HepG2 (cell line): Measurements from ENCODE around the gene MMP25. TPM values are rescaled to one million over a fixed set of nuclear protein-coding genes. Genes with fewer than 3 reads are reported as not detected.

Experiments used
- ATAC-seq: fragments of 200-7000 bp; cut with Tn5 transposase; 3 replicates; pipeline ENCODE4 v1.9.1; 2020; ENCODE audit warnings: mild to moderate bottlenecking, moderate library complexity
- BruUV-seq: library from RNA; stranded (reverse); fragments of 400-500 nt; replicated peaks from 2 replicates; lab custom pipeline; 2021; lab: Mats Ljungman, UMichigan
- CTCF ChIA-PET: fragments of 300-600 bp; formaldehyde crosslinking; extraction: SDS; loops from one replicate; lab custom pipeline; 2021; ENCODE audit warnings: low total read pairs, inconsistent platforms, low intra/inter-chr PET ratio; lab: Yijun Ruan, JAX
- POLR2A ChIA-PET: fragments of 350-600 bp; sonication (Branson Sonifier 250); formaldehyde crosslinking; loops from one replicate; lab custom pipeline; 2020; ENCODE audit warnings: antibody characterized with exemption, inconsistent platforms; lab: Yijun Ruan, JAX
- DNase-seq: peaks from one replicate; pipeline ENCODE4 v3.0.0-alpha.2; 2015; ENCODE audit warnings: low spot score
- FAIRE-seq: peaks from 3 replicates; lab custom pipeline; 2011; peaks lifted over from hg19 to GRCh38; lab: Jason Lieb, UNC
- H2AFZ ChIP-seq: one replicate; pipeline ENCODE4 v1.6.1; 2011; ENCODE audit warnings: low read length, inconsistent platforms
- H3K27ac ChIP-seq: fragments of 300-600 bp; 3 replicates; pipeline ENCODE4 v1.8.0; 2011; ENCODE audit warnings: mixed run types, mild to moderate bottlenecking, mixed read lengths, low read length, inconsistent platforms; ENCODE audit not compliant: insufficient read depth; ENCODE audit errors: extremely low read length
- H3K27me3 ChIP-seq, 2 experiments: fragments of 200-600 bp in 1 of 2; 2 replicates in 1 of 2; 3 replicates in 1 of 2; pipeline versions ENCODE4 v1.6.0 to v1.8.0; 2011; ENCODE audit warnings: low read length in 2 of 2, mild to moderate bottlenecking in 2 of 2, moderate library complexity in 2 of 2, inconsistent platforms in 1 of 2; ENCODE audit not compliant: insufficient read depth in 2 of 2, control insufficient read depth in 1 of 2
- H3K36me3 ChIP-seq, 2 experiments: fragments of 200-600 bp in 1 of 2; replicated peaks in 1 of 2; 2 replicates in 1 of 2; 3 replicates in 1 of 2; pipeline versions ENCODE4 v1.5.1 to v1.8.0; 2011; ENCODE audit warnings: low read length in 2 of 2, inconsistent platforms in 1 of 2; ENCODE audit not compliant: insufficient read depth in 2 of 2, control insufficient read depth in 1 of 2
- H3K4me1 ChIP-seq: 2 replicates; pipeline ENCODE4 v1.5.1; 2012; ENCODE audit warnings: low read length, inconsistent platforms; ENCODE audit not compliant: insufficient read depth
- H3K4me2 ChIP-seq: 2 replicates; pipeline ENCODE4 v1.6.0; 2011; ENCODE audit warnings: low read depth, low read length, inconsistent platforms
- H3K4me3 ChIP-seq, 3 experiments: fragments of 200-600 bp in 1 of 3; sonication (generic), shearing (Covaris generic) in 1 of 3; replicated peaks in 1 of 3; 2 replicates each; pipeline ENCODE4 v1.5.1; 2011 to 2016; ENCODE audit warnings: low read length in 3 of 3, inconsistent platforms in 2 of 3, low read depth in 2 of 3, mild to moderate bottlenecking in 2 of 3, control low read depth in 1 of 3, mixed read lengths in 1 of 3; ENCODE audit not compliant: insufficient read depth in 1 of 3
- H3K79me2 ChIP-seq: one replicate; pipeline ENCODE4 v1.6.1; 2011; ENCODE audit warnings: low read length, inconsistent platforms; ENCODE audit not compliant: insufficient read depth
- H3K9ac ChIP-seq: 2 replicates; pipeline ENCODE4 v1.6.0; 2011; ENCODE audit warnings: mild to moderate bottlenecking, low read depth, low read length, inconsistent platforms; ENCODE audit not compliant: insufficient read depth
- H3K9me3 ChIP-seq: 2 replicates; pipeline ENCODE4 v1.5.1; 2012; ENCODE audit warnings: mild to moderate bottlenecking, low read length
- H4K20me1 ChIP-seq: 2 replicates; pipeline ENCODE4 v1.6.0; 2011; ENCODE audit warnings: inconsistent platforms, mild to moderate bottlenecking, low read length, moderate library complexity; ENCODE audit not compliant: insufficient read depth
- KLF12 ChIP-seq: sonication (generic); formaldehyde crosslinking; IDR thresholded peaks from 2 replicates; pipeline ENCODE4 v1.4.0; 2020; ENCODE audit warnings: missing genetic modification reagents, borderline replicate concordance
- MAZ ChIP-seq, 2 experiments: sonication (generic) in 1 of 2; formaldehyde crosslinking in 1 of 2; IDR thresholded peaks; 2 replicates each; pipeline versions ENCODE4 v1.5.0 to v1.6.1; 2012 to 2020; ENCODE audit warnings: low read depth in 2 of 2, mild to moderate bottlenecking in 2 of 2, borderline replicate concordance in 1 of 2, improper control_type of control experiment in 1 of 2, low read length in 1 of 2, missing genetic modification reagents in 1 of 2, moderate library complexity in 1 of 2
- SNAPC2 ChIP-seq: sonication (generic); formaldehyde crosslinking; IDR thresholded peaks from 2 replicates; pipeline ENCODE4 v1.8.1; 2022; ENCODE audit warnings: mild to moderate bottlenecking, missing genetic modification reagents
- SNRNP70 ChIP-seq: fragments of 200-400 bp; formaldehyde crosslinking; IDR thresholded peaks from 2 replicates; pipeline ENCODE4 v1.6.1; 2017; ENCODE audit warnings: mild to moderate bottlenecking, low read depth, low read length, moderate library complexity
- ZNF350 ChIP-seq: sonication (generic); formaldehyde crosslinking; IDR thresholded peaks from 2 replicates; pipeline ENCODE4 v1.4.0; 2020; ENCODE audit warnings: mild to moderate bottlenecking, low read depth, missing genetic modification reagents, borderline replicate concordance
- ZNF660 ChIP-seq: sonication (generic); formaldehyde crosslinking; IDR thresholded peaks from 2 replicates; pipeline ENCODE4 v1.5.1; 2020; ENCODE audit warnings: mild to moderate bottlenecking, low read depth, missing genetic modification reagents, borderline replicate concordance
- WGBS: methylation state at CpG from one replicate; pipeline ENCODE4 v1.1.6; 2017; ENCODE audit warnings: low lambda C conversion rate; 5-methylcytosine and 5-hydroxymethylcytosine counted together
- in situ Hi-C: cut with HindIII; loops from 2 replicates; pipeline ENCODE4 v1.10.0; 2017; ENCODE audit warnings: low pct_unique_long_range_greater_than_20kb; ENCODE audit not compliant: extremely low pct_ligation_motif_present
- intact Hi-C: fragments of 100-400 bp; cut with micrococcal nuclease; formaldehyde crosslinking; loops from one replicate; pipeline ENCODE4 v1.10.0; 2022; ENCODE audit not compliant: unreplicated experiment
- polyA plus RNA-seq, 8 experiments: library from polyadenylated mRNA; depleted of rRNA in 3 of 8; stranded (reverse) in 7 of 8; unstranded in 1 of 8; fragments of >200 nt; fragmentation: Illumina TruSeq in 4 of 8; extraction: Trizol in 4 of 8; gene quantifications; 2 replicates each; pipeline versions ENCODE4 v1.2.1 to v1.2.3, GENCODE V29; 2011 to 2016; ENCODE audit warnings: low read depth in 4 of 8, missing spikeins in 1 of 8, mixed read lengths in 1 of 8; ENCODE audit not compliant: insufficient read depth in 1 of 8
- total RNA-seq, 5 experiments: library from RNA; depleted of rRNA; stranded (reverse); fragments of >200 nt; fragmentation: Illumina TruSeq; extraction: Trizol; gene quantifications; 2 replicates each; pipeline ENCODE4 v1.2.3, GENCODE V29; 2016; ENCODE audit warnings: low read depth in 1 of 5
- TF ChIP-seq, protein P1 (sequence below): sonication (generic); formaldehyde crosslinking; IDR thresholded peaks from 2 replicates; pipeline ENCODE4 v1.4.0; 2020; ENCODE audit warnings: missing genetic modification reagents
- TF ChIP-seq, protein P2 (sequence below): sonication (generic); formaldehyde crosslinking; IDR thresholded peaks from 2 replicates; pipeline ENCODE4 v1.8.1; 2022; ENCODE audit warnings: mild to moderate bottlenecking, missing genetic modification reagents
- TF ChIP-seq, protein P3 (sequence below): sonication (generic); formaldehyde crosslinking; IDR thresholded peaks from 2 replicates; pipeline ENCODE4 v1.5.1; 2020; ENCODE audit warnings: mild to moderate bottlenecking, missing genetic modification reagents, moderate library complexity

The MMP25 gene
- total and polyA plus RNA-seq, 2 of the 13 experiments (the other 11 are each of a cell fraction or from before 2014, with no cell fraction given): 0.04 to 0.08 TPM

DNA sequence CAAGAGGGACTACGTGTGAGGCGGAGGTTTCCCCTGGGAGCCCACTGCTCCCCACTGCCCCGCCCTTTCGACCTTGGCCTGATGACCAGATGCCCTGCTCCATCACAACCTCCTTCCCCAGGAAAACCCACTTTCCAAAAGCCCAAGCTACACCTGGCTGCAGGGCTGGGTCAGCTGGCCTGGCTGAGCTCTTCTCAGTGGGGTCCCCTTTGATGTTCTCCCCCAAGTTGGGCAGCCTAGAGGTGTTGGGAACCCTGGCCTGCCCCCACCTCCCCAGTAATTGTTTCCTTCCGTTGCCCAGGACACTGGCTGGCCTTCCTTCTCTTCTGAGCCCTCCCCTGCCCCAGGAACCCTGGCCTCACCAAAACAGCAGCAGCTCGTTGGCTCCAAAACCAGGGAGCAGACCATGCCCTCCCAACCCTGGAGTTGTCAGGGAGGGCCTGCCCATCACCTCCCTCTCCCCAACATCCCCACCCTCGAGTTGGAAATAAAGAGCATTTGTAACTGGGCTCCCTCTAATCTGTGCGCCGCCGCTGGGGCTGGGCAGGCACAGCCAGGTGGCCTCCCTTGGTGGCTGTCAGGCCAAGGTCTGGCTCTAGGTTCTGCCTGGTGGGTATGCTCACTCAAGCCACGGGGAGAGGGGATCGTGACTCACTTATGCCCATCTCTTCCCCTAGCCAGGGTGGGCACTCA lies 32.2 kb upstream of the MMP25 start (continued):
- TF ChIP-seq KLF12 (CRISPR knock-in tag): peak; percentile 26; the same call in 1 of the 2 replicates
- TF ChIP-seq, protein P1, sequence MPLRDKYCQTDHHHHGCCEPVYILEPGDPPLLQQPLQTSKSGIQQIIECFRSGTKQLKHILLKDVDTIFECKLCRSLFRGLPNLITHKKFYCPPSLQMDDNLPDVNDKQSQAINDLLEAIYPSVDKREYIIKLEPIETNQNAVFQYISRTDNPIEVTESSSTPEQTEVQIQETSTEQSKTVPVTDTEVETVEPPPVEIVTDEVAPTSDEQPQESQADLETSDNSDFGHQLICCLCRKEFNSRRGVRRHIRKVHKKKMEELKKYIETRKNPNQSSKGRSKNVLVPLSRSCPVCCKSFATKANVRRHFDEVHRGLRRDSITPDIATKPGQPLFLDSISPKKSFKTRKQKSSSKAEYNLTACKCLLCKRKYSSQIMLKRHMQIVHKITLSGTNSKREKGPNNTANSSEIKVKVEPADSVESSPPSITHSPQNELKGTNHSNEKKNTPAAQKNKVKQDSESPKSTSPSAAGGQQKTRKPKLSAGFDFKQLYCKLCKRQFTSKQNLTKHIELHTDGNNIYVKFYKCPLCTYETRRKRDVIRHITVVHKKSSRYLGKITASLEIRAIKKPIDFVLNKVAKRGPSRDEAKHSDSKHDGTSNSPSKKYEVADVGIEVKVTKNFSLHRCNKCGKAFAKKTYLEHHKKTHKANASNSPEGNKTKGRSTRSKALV (CRISPR knock-in tag): 0 out of 2 replicates have a peak, but pooled peaks have one; percentile 24
- TF ChIP-seq MAZ (IDR thresholded peaks at IDR 0.05; ENCODE audit: borderline replicate concordance, low read depth, low read length): no peak
- no peak for TF ChIP-seq MAZ (CRISPR knock-in tag; IDR thresholded peaks at IDR 0.05; ENCODE audit: low read depth)
- no peak for TF ChIP-seq SNAPC2 (CRISPR knock-in tag)
- TF ChIP-seq, all 625 proteins: peak for 8

DNA sequence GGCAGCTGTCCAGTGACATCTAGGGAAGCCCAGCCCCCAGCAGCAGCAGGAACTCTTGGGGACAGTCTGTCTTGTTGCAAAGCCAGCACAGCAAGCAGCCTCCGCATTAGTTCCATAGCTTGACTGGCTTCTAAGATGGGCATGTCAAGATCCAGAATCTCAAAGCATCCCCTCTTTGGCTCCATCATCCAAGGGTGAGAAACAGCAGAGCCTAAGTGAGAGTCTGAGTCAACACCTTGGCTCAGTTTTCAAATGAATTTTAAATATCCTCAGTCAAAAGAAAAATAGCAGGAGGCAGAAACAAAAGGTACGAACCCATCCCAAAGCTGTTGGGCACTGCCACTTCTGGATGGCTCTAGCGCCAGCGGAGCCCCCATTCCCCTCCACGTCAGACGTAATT lies 31.4 kb upstream of the MMP25 start:
- no peak overlapping the region for H2AFZ ChIP-seq
- no peaks in the 10 kb centered on the region for H3K9me3 ChIP-seq
- intact Hi-C loops: no loop called here
- H3K9ac ChIP-seq: no peak overlapping the region
- H3K79me2 ChIP-seq: no peaks in the 10 kb centered on the region
- no peaks in the 10 kb centered on the region for H3K36me3 ChIP-seq
- H3K4me2 ChIP-seq: 0 out of 2 replicates have a peak overlapping the region, but pooled peaks have one; percentile 32
- ATAC-seq (no peak), DNase-seq (no peak), FAIRE-seq (no peak)
- POLR2A ChIA-PET: interaction anchor here (14.2 to 18.8 kb wide), 2 partner anchors 6 to 8 kb away, joined by 750 read pairs; partner anchors contain the start of genes CLDN6, CLDN9, HCFC1R1 and THOC6
- peaks cover 7 to 22% of the 10 kb centered on the region in 2 experiments; a peak in 4 of 5 replicates for H3K27me3 ChIP-seq
- BruUV-seq: no TSS peak
- WGBS: 61% methylated on average over 6 of the region's 6 CpGs
- H3K4me1 ChIP-seq: peaks cover 97% of the 10 kb centered on the region
- CTCF ChIA-PET: no interaction called here
- in situ Hi-C loops: no loop called here
- H3K4me3 ChIP-seq: no peak overlapping the region
- H4K20me1 ChIP-seq: no peaks in the 10 kb centered on the region
- H3K27ac ChIP-seq: no peak overlapping the region
- TF ChIP-seq, protein P2, sequence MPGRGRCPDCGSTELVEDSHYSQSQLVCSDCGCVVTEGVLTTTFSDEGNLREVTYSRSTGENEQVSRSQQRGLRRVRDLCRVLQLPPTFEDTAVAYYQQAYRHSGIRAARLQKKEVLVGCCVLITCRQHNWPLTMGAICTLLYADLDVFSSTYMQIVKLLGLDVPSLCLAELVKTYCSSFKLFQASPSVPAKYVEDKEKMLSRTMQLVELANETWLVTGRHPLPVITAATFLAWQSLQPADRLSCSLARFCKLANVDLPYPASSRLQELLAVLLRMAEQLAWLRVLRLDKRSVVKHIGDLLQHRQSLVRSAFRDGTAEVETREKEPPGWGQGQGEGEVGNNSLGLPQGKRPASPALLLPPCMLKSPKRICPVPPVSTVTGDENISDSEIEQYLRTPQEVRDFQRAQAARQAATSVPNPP (CRISPR knock-in tag): no peak
- TF ChIP-seq SNRNP70: no peak
- TF ChIP-seq, protein P3, sequence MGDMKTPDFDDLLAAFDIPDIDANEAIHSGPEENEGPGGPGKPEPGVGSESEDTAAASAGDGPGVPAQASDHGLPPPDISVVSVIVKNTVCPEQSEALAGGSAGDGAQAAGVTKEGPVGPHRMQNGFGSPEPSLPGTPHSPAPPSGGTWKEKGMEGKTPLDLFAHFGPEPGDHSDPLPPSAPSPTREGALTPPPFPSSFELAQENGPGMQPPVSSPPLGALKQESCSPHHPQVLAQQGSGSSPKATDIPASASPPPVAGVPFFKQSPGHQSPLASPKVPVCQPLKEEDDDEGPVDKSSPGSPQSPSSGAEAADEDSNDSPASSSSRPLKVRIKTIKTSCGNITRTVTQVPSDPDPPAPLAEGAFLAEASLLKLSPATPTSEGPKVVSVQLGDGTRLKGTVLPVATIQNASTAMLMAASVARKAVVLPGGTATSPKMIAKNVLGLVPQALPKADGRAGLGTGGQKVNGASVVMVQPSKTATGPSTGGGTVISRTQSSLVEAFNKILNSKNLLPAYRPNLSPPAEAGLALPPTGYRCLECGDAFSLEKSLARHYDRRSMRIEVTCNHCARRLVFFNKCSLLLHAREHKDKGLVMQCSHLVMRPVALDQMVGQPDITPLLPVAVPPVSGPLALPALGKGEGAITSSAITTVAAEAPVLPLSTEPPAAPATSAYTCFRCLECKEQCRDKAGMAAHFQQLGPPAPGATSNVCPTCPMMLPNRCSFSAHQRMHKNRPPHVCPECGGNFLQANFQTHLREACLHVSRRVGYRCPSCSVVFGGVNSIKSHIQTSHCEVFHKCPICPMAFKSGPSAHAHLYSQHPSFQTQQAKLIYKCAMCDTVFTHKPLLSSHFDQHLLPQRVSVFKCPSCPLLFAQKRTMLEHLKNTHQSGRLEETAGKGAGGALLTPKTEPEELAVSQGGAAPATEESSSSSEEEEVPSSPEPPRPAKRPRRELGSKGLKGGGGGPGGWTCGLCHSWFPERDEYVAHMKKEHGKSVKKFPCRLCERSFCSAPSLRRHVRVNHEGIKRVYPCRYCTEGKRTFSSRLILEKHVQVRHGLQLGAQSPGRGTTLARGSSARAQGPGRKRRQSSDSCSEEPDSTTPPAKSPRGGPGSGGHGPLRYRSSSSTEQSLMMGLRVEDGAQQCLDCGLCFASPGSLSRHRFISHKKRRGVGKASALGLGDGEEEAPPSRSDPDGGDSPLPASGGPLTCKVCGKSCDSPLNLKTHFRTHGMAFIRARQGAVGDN (CRISPR knock-in tag): no peak
- no peak for TF ChIP-seq ZNF660
- TF ChIP-seq ZNF350: no peak
